ENCODE measurements around the gene MEIS2. TPM values are rescaled to one million over a fixed set of nuclear protein-coding genes. Genes with fewer than 3 reads are reported as not detected.

MEIS2 gene
- total RNA-seq, 2 donors from 2014 or later = 7.1 to 9.7 TPM

- no peak overlapping the region for H3K27ac ChIP-seq (ENCODE audit: low read depth, low read length)
These were observed 133.6 kb downstream of the MEIS2 start for GRCh38 chr15:36966708-36967107.

DNA sequence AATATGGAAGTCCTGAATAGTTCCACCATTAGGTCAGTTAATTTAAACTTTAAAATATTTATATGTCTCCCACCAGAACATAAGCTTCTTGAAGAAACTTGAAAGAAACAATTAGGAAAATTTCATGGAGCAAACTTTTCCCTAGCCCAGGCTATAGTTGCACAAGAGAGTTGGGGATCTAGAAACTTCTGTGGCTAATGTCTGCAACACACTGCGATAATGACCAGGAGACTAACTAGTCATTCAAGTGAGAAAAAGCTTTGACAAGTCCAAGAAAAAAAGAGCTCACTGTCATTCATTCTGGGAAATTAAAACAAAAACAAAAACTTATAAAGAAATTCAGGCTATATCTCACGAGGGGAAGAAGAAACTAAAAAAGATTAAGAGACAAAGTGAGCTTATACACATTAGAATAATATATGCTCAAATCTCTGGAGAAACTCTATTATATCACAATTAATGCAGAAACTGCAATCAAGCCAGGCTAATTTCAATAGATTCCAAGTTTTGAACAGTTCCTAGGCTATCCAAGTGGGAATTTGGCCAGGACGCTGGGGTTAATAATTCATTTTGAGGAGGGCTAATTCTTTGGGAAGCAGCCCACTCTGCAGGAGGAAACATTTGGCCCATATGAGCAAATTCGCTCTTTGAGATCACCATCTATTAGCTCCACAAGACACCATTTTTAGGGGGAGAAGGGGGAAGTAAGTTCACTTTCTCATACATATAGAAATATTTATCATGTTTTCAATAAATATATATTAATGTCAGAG lies 134.6 kb downstream of the MEIS2 start:
- Histone ChIP-seq H3K4me1 (ENCODE audit: control insufficient read depth, insufficient read depth, low read length) (no peaks in the 10 kb centered on the region), H3K36me3 (ENCODE audit: control insufficient read depth, insufficient read depth, low read length) (no peaks in the 10 kb centered on the region), H3K9me3 (ENCODE audit: control insufficient read depth, low read length) (peaks cover 10% of the 10 kb centered on the region), H3K9ac (ENCODE audit: extremely low read depth, low read length, poor library complexity, severe bottlenecking) (no peak overlapping the region), H3K4me3 (ENCODE audit: low read length) (no peak overlapping the region), H3K27ac (ENCODE audit: low read depth, low read length) (no peak overlapping the region), H3K27me3 (ENCODE audit: control insufficient read depth, insufficient read depth, low read length, poor library complexity, severe bottlenecking) (peaks cover 19% of the 10 kb centered on the region)
- DNase-seq = no peak
- H3K27ac Mint-ChIP-seq = no peak overlapping the region
- peaks cover 6% of the 10 kb centered on the region for H3K4me1 Mint-ChIP-seq
- 94 to 100% methylated on average over 2 to 3 of the region's 4 CpGs for WGBS, 2 experiments (ENCODE audit: insufficient coverage in 1 of 2, insufficient read length in 1 of 2)
- H3K4me3 Mint-ChIP-seq = no peak overlapping the region
- H3K27me3 Mint-ChIP-seq (ENCODE audit: insufficient read depth) = peaks cover 7% of the 10 kb centered on the region
- no peaks in the 10 kb centered on the region for H3K9me3 Mint-ChIP-seq
- H3K36me3 Mint-ChIP-seq (ENCODE audit: low read depth) = no peaks in the 10 kb centered on the region
- TF ChIP-seq, protein P1, sequence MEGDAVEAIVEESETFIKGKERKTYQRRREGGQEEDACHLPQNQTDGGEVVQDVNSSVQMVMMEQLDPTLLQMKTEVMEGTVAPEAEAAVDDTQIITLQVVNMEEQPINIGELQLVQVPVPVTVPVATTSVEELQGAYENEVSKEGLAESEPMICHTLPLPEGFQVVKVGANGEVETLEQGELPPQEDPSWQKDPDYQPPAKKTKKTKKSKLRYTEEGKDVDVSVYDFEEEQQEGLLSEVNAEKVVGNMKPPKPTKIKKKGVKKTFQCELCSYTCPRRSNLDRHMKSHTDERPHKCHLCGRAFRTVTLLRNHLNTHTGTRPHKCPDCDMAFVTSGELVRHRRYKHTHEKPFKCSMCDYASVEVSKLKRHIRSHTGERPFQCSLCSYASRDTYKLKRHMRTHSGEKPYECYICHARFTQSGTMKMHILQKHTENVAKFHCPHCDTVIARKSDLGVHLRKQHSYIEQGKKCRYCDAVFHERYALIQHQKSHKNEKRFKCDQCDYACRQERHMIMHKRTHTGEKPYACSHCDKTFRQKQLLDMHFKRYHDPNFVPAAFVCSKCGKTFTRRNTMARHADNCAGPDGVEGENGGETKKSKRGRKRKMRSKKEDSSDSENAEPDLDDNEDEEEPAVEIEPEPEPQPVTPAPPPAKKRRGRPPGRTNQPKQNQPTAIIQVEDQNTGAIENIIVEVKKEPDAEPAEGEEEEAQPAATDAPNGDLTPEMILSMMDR (conservative IDR thresholded peaks at IDR 0.05) = no peak

More at GRCh38 chr15:36966708-36967107, 133.6 kb downstream of the MEIS2 start:
- H3K27me3 Mint-ChIP-seq (ENCODE audit: insufficient read depth) = peaks cover 7% of the 10 kb centered on the region
- TF ChIP-seq, protein P1 (conservative IDR thresholded peaks at IDR 0.05) = no peak
- Histone ChIP-seq H3K27me3 (ENCODE audit: control insufficient read depth, insufficient read depth, low read length, poor library complexity, severe bottlenecking) (peaks cover 19% of the 10 kb centered on the region), H3K9ac (ENCODE audit: extremely low read depth, low read length, poor library complexity, severe bottlenecking) (no peak overlapping the region), H3K4me1 (ENCODE audit: control insufficient read depth, insufficient read depth, low read length) (no peaks in the 10 kb centered on the region), H3K9me3 (ENCODE audit: control insufficient read depth, low read length) (peaks cover 10% of the 10 kb centered on the region), H3K4me3 (ENCODE audit: low read length) (no peak overlapping the region), H3K36me3 (ENCODE audit: control insufficient read depth, insufficient read depth, low read length) (no peaks in the 10 kb centered on the region)
- H3K4me3 Mint-ChIP-seq = no peak overlapping the region
- H3K27ac Mint-ChIP-seq = no peak overlapping the region
- no peaks in the 10 kb centered on the region for H3K36me3 Mint-ChIP-seq (ENCODE audit: low read depth)
- no peaks in the 10 kb centered on the region for H3K9me3 Mint-ChIP-seq
- H3K4me1 Mint-ChIP-seq = peaks cover 2% of the 10 kb centered on the region
- no peak for DNase-seq

DNA sequence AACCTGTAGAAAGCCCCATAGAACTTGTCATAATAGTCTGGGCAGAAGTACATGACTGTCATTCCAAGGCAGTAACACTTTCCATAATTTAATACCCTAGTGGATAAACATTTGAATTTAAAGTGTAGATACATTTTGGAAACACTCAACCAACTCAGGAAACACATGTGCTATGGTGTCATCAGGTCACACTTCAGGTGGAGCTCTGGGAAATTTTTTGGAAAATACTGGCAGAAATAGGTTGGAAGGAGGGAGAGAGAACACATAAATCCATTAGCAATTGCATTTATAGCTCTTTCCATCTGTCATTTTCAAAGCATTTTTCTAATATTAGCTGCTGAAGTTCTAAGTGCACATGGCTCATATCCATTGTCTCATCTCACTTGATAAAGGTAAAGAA lies 135.7 kb downstream of the MEIS2 start:
- Mint-ChIP-seq H3K4me1 (peaks cover 16% of the 10 kb centered on the region), H3K4me3 (no peak overlapping the region)
- no peak overlapping the region for H3K9ac ChIP-seq (ENCODE audit: extremely low read depth, low read length, poor library complexity, severe bottlenecking)

More for the DNA sequence above, 135.7 kb downstream of the MEIS2 start:
- H3K36me3 Mint-ChIP-seq (ENCODE audit: low read depth) = no peaks in the 10 kb centered on the region
- TF ChIP-seq, protein P1 (conservative IDR thresholded peaks at IDR 0.05) = no peak
- no peak overlapping the region for H3K27ac Mint-ChIP-seq
- Histone ChIP-seq H3K36me3 (ENCODE audit: control insufficient read depth, insufficient read depth, low read length) (no peaks in the 10 kb centered on the region), H3K27me3 (ENCODE audit: control insufficient read depth, insufficient read depth, low read length, poor library complexity, severe bottlenecking) (peaks cover 19% of the 10 kb centered on the region), H3K4me1 (ENCODE audit: control insufficient read depth, insufficient read depth, low read length) (peaks cover 5% of the 10 kb centered on the region), H3K27ac (ENCODE audit: low read depth, low read length) (no peak overlapping the region), H3K9me3 (ENCODE audit: control insufficient read depth, low read length) (peaks cover 10% of the 10 kb centered on the region), H3K4me3 (ENCODE audit: low read length) (no peak overlapping the region)
- no peak for DNase-seq
- no peaks in the 10 kb centered on the region for H3K9me3 Mint-ChIP-seq
- peaks cover 7% of the 10 kb centered on the region for H3K27me3 Mint-ChIP-seq (ENCODE audit: insufficient read depth)
